Pancreas (tissue), 10 donors: Measurements from ENCODE around the gene MYL4. TPM values are rescaled to one million over a fixed set of nuclear protein-coding genes. Genes with fewer than 3 reads are reported as not detected.

Source experiments
- ATAC-seq, 4 donors: fragments of 200-7000 bp; cut with Tn5 transposase; one replicate each; pipeline versions ENCODE4 v1.8.0 to v1.9.1; 2020; ENCODE audit warnings: mild to moderate bottlenecking in 4 of 4, moderate library complexity in 4 of 4
- DNase-seq, 6 donors: peaks; one replicate each; pipeline ENCODE4 v3.0.0-alpha.2; 2020
- FAIRE-seq: peaks from 2 replicates; lab custom pipeline; 2012; peaks lifted over from hg19 to GRCh38; lab: Jason Lieb, UNC
- H3K27ac ChIP-seq, 4 donors: fragments of 200-600 bp; sonication (generic); 1 replicate in 3 of 4; 2 replicates in 1 of 4; pipeline versions ENCODE4 v1.5.0 to v1.8.0; 2020
- H3K27me3 ChIP-seq, 4 donors: fragments of 200-600 bp; one replicate each; pipeline ENCODE4 v1.8.0; 2021
- H3K36me3 ChIP-seq, 3 donors: fragments of 200-600 bp; sonication (generic) in 1 of 3; one replicate each; pipeline versions ENCODE4 v1.5.0 to v1.8.0; 2020 to 2021
- H3K4me1 ChIP-seq, 3 donors: fragments of 200-600 bp; one replicate each; pipeline ENCODE4 v1.8.0; 2021
- H3K4me3 ChIP-seq, 4 donors: fragments of 200-600 bp; sonication (generic) in 2 of 4; one replicate each; pipeline versions ENCODE4 v1.5.0 to v1.8.0; 2020 to 2021
- H3K9me3 ChIP-seq, 4 donors: fragments of 200-600 bp; one replicate each; pipeline ENCODE4 v1.8.0; 2021
- CTCF ChIP-seq, 4 donors: fragments of 200-600 bp; sonication (generic) in 3 of 4; IDR thresholded peaks; one replicate each; pipeline versions ENCODE4 v1.5.0 to v1.8.0; 2021; ENCODE audit warnings: antibody characterized with exemption in 4 of 4
- WGBS, 2 donors: extraction: QIAGEN DNeasy Blood & Tissue Kit; methylation state at CpG; one replicate each; pipeline ENCODE4 v1.1.7; 2013; 5-methylcytosine and 5-hydroxymethylcytosine counted together
- intact Hi-C, 3 donors: fragments of 100-400 bp; cut with DNase I; formaldehyde crosslinking; loops; one replicate each; pipeline versions ENCODE4 v1.11.1 to v1.14.2; 2022
- polyA plus RNA-seq, 2 donors: library from polyadenylated mRNA; stranded (reverse); fragments of 200-250 nt; gene quantifications; one replicate each; pipeline ENCODE4 v1.2.3, GENCODE V29; 2013
- total RNA-seq, 6 donors: library from RNA; stranded (reverse); fragmentation: NEBNext Ultra II Directional in 4 of 6; extraction: Animal tissue kit (Norgen Biotek cat#: 25700) in 4 of 6; gene quantifications; one replicate each; pipeline versions ENCODE4 v1.2.1 to v1.2.4, GENCODE V29; 2021 to 2023
- donor health status: healthy with polysubstance abuse.
- donor health status: DM: no; HTN: no; CAD: no; lungs with moderate emphysema.
- donor health status: DM: no; HTN: no; CAD: no.
- donor health status: control.
- donor health status: control.
- donor health status: Bipolar disorder and iron deficiency.
- donor health status: DM: yes; HTN: yes; CAD: no.
- donor health status: DM: no; HTN: no; CAD: no.
- donor health status: DM: no; HTN: no; CAD: no.
- donor health status: DM: yes; HTN: yes; CAD: no.

The MYL4 gene
- total and polyA plus RNA-seq, 8 donors = 0.23 to 0.53 (median 0.28) TPM; not detected in 4

- no peaks in the 10 kb centered on the region for H3K9me3 ChIP-seq
- WGBS, 2 donors = 81% methylated on average over 6 of the region's 6 CpGs
- intact Hi-C loops = no loop called here
These were observed 16.6 kb upstream of the MYL4 start for GRCh38 chr17:47192554-47192953.

GRCh38 chr17:47193931-47194511 lies 15.1 kb upstream of the MYL4 start:
- ATAC-seq = no peak
- no peak for TF ChIP-seq CTCF (IDR thresholded peaks at IDR 0.05)
- FAIRE-seq = no peak
- intact Hi-C loops = no loop called here
- no peak overlapping the region for H3K4me3 ChIP-seq
- H3K4me1 ChIP-seq = no peaks in the 10 kb centered on the region
- 94 to 98% methylated on average over 4 of the region's 4 CpGs for WGBS, 2 donors
- H3K9me3 ChIP-seq = no peaks in the 10 kb centered on the region
- H3K27me3 ChIP-seq = no peaks in the 10 kb centered on the region
- H3K27ac ChIP-seq = no peak overlapping the region
- no peaks in the 10 kb centered on the region for H3K36me3 ChIP-seq
- no peak for DNase-seq

More at GRCh38 chr17:47192554-47192953, 16.6 kb upstream of the MYL4 start:
- peaks cover 3 to 7% (median 5%) of the 10 kb centered on the region in 3 donors for H3K4me1 ChIP-seq
- no peak for TF ChIP-seq CTCF (IDR thresholded peaks at IDR 0.05)
- no peak for ATAC-seq
- FAIRE-seq = no peak
- DNase-seq = no peak
- no peaks in the 10 kb centered on the region for H3K27me3 ChIP-seq
- no peaks in the 10 kb centered on the region for H3K36me3 ChIP-seq
- H3K27ac ChIP-seq = no peak overlapping the region
- H3K4me3 ChIP-seq = no peak overlapping the region

- intact Hi-C loops = no loop called here
- Histone ChIP-seq H3K9me3 (no peaks in the 10 kb centered on the region), H3K27ac (no peak overlapping the region), H3K36me3 (no peaks in the 10 kb centered on the region), H3K27me3 (no peaks in the 10 kb centered on the region), H3K4me1 (no peaks in the 10 kb centered on the region), H3K4me3 (no peak overlapping the region)
- DNase-seq (no peak), FAIRE-seq (no peak), ATAC-seq (no peak)
- no peak for TF ChIP-seq CTCF (IDR thresholded peaks at IDR 0.05)
These were observed 11.3 kb upstream of the MYL4 start for GRCh38 chr17:47197821-47198220.

- intact Hi-C loops = no loop called here
- Histone ChIP-seq H3K27me3 (no peaks in the 10 kb centered on the region), H3K4me3 (no peak overlapping the region), H3K9me3 (no peaks in the 10 kb centered on the region), H3K27ac (peak overlapping the region in 1 of 4 donors; percentile 30), H3K36me3 (no peaks in the 10 kb centered on the region), H3K4me1 (no peaks in the 10 kb centered on the region)
- ATAC-seq (peak in 1 of 4 donors; percentile 65), FAIRE-seq (no peak), DNase-seq (no peak)
- no peak for TF ChIP-seq CTCF (IDR thresholded peaks at IDR 0.05)
- WGBS, 2 donors = 94 to 95% methylated on average over 8 of the region's 8 CpGs
These were observed 9.4 kb upstream of the MYL4 start for GRCh38 chr17:47199627-47200324.

- Histone ChIP-seq H3K4me3 (no peak overlapping the region), H3K9me3 (no peaks in the 10 kb centered on the region), H3K27ac (peak overlapping the region in 2 of 4 donors; percentile 5 to 30), H3K27me3 (no peaks in the 10 kb centered on the region), H3K36me3 (no peaks in the 10 kb centered on the region), H3K4me1 (peaks cover 0 to 4% (median 4%) of the 10 kb centered on the region in 3 donors)
- peak in 1 of 4 donors; percentile 25 for ATAC-seq
- no peak for TF ChIP-seq CTCF (IDR thresholded peaks at IDR 0.05)
- intact Hi-C loops = no loop called here
- DNase-seq = no peak
- 69 to 79% methylated on average over 4 of the region's 4 CpGs for WGBS, 2 donors
- FAIRE-seq = no peak
These were observed 8.9 kb upstream of the MYL4 start for GRCh38 chr17:47200325-47200664.
